NCI-H146 treated with DMSO at 0.1 percent for 48 hours (cell line): ENCODE measurements around the gene TOR1AIP2.
A peak's percentile ranks its signal among the peaks of the same experiment; 100 is the strongest.

ENCODE experiments used
- DNase-seq: peaks from one replicate; lab custom pipeline; 2025; ENCODE audit not compliant: unreplicated experiment; lab: John Stamatoyannopoulos, UW

The TOR1AIP2 gene

DNA sequence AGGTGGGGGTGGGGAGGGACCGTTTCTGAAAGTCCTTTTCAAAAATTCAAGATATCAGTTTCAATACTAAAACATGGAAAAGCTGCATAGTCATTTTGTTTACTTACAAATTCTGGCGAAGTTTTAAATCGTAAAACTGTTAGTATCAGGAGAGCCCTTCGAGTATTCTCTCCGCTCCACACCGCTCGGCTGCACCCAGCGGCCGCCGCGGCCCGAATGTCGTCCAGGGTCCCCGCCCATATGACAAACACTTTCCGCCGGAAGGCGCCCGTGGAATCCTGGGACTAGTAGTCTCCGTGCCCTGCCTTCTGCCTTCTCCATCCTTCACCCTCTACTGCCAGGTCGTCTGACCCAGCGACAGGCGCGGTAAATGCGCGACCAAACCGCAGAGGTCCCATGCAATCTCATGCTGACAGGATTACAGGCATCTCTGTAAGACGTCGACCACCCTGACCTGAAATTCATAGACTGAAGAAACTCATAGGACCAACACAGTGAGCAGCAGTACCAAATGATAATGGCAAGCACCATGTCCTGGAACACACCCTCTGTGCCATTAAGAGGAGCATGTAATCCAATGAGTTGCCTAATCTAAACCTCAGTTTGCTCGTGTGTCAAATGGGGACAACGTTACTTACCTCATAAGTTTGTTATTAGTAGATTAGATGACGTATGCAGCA lies at the start of gene TOR1AIP2:
TOR1AIP2 (minus strand) TSS at position 218 of the 680 bp plus-strand sequence. CDS start 25,138 bp downstream, outside the sequence.
- peak; percentile 80 for DNase-seq

- no peak for DNase-seq
These were observed 49.2 kb upstream of the TOR1AIP2 start for GRCh38 chr1:179926850-179927205.

DNA sequence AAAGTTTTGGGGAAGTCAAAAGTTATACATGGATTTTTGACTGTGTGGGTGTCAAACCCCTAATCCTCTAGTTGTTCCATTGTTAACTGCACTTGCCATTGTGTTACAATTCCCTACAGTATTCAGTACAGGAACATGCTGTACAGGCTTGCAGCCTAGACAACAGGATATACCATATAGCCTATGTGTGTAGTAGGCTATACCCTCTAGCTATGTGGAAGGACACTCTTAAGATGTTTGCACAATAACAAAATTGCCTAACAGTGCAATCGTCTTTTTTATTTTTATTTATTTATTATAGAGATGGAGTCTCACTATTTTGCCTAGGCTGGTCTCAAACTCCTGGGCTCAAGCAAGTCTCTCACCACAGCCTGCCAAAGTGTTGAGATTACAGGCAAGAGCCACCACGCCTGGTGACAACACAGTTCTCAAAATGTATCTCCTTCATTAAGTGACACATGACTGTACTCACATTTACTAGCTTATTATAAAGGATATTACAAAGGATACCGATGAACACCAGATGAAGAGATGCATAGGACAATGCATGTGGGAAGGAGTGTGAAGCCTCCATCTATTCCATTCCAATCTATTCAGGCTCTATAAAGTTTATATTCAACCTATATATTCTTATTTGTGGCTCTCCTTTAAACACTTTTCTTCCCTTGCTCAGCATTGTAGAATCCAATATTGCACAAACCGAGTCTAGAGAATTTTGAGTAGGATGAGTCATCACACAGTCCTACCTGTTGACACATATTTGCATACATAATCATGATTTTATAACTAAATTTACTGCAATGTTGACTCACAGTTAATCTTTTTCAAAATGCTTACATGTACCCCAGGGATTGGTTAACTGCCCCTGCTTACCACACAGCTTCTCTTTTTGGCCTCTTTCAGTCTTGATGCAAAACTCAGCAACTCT lies 48.6 kb upstream of the TOR1AIP2 start:
- no peak for DNase-seq

GRCh38 chr1:179925302-179925701 lies 47.7 kb upstream of the TOR1AIP2 start:
- DNase-seq, result no peak

DNA sequence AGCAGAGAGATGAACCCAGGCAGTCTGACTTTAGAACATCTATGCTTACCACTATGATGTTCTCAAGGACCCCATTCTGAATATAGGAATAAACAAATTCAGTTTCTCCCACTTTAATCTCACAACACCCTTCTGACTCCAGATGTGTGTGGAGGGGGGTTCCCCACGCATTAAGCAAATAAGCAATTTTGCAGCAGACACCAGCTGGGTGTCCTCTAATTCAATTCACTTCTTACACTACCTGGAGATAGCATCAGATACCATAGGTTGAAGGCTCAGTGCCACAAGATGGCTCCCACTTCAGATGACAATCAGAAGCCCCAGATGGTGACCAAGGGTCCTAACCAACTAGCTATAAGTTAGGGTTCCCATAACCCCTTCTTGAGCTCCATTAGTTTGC lies 46.7 kb upstream of the TOR1AIP2 start:
- DNase-seq, result no peak

DNA sequence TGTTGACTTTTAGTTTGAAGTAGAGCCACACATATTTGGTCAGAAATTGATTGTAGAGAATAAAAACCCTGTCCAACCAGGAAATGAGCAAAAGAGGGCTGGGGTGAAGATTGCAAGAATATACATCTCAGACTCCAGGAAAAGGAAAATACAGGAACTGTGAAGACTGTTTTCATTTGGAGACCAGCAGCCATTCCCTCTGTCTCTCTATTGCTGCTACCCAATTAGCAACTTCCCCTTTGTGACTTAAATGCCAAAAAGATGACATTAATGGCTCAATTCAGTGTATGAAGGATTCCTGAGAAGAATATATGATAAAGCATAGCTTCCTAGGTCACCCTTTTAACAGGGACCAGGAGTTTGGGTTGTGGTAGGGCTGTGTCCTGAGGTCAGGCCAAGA lies 45.4 kb upstream of the TOR1AIP2 start:
- no peak for DNase-seq

GRCh38 chr1:179921981-179922872 lies 44.6 kb upstream of the TOR1AIP2 start:
- DNase-seq, result no peak

GRCh38 chr1:179921472-179921871 lies 43.9 kb upstream of the TOR1AIP2 start:
- no peak for DNase-seq

- no peak for DNase-seq
These were observed 40.2 kb upstream of the TOR1AIP2 start for GRCh38 chr1:179917601-179918429.

GRCh38 chr1:179911812-179912211 lies 34.2 kb upstream of the TOR1AIP2 start:
- no peak for DNase-seq

GRCh38 chr1:179910934-179911333 lies 33.3 kb upstream of the TOR1AIP2 start:
- no peak for DNase-seq

DNA sequence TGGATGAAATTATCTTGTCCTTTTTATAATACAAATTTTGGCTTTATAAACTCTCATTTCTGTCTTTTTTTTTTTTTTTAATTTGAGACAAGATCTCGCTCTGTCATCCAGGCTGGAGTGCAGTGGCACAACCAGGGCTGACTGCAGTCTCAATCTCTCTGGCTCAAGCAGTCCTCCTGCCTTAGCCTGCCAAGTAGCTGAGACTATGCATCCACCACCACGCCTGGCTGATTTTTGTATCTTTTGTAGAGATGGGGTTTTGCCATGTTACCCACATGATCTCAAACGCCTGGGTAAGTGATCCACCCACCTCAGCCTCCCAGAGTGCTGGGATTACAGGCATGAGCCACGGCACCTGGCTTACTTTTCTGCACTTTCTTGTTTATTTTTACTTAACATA lies 12.0 kb upstream of the TOR1AIP2 start:
- no peak for DNase-seq

DNA sequence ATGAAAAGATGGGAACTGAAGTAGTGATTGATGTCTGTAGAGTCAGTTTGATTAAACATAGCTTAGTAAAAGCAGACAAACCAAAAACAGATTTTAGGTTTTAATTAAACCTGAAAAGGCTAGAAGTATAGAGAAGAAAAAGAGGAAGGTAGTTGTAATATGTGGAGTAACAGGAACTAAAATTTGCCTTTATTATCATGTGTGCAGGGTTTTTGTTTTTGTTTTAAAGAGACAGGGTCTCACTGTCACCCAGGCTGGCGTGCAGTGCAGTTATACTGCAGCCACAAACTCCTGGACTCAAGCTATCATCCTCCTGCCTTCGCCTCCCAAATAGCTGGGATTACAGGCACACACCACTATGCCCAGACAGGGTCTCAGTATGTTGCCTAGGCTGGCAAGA lies 10.5 kb upstream of the TOR1AIP2 start:
- DNase-seq, result no peak

GRCh38 chr1:179883745-179884138 lies 6.1 kb upstream of the TOR1AIP2 start:
- no peak for DNase-seq

DNA sequence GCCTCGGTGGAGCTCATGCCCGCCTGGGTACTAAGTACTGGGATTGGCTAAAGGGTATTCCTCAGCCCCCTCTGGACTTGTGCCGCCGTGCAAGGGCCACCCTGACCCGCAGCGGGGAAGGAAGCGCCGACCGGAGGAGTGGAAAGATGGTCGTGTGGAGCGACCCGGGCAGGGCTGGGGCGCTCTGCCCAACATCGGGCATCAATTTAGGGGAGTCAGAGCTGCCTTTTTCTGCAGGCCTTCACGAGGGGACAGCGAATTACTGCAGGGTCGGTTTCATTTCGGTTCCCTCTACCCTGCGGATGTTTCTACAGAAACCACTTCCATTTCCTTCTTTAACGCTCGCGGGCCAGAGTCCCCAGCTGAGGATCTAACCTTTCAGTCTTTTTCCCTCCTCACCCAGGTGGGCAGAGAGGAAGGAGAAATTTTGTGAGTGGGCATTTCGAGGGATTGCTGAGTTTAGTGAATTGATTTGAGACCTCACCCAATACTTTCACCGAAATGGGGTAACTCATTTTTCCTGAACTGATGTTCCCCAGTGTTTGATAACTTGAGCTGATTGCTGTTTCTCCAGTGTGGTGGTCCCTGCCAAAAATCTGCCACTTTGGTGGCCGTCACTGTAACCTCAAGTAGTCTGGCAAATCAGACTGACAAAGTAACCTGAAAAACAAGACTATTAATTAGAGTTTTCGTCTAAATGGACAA lies 5.6 kb upstream of the TOR1AIP2 start:
- DNase-seq, result no peak

DNA sequence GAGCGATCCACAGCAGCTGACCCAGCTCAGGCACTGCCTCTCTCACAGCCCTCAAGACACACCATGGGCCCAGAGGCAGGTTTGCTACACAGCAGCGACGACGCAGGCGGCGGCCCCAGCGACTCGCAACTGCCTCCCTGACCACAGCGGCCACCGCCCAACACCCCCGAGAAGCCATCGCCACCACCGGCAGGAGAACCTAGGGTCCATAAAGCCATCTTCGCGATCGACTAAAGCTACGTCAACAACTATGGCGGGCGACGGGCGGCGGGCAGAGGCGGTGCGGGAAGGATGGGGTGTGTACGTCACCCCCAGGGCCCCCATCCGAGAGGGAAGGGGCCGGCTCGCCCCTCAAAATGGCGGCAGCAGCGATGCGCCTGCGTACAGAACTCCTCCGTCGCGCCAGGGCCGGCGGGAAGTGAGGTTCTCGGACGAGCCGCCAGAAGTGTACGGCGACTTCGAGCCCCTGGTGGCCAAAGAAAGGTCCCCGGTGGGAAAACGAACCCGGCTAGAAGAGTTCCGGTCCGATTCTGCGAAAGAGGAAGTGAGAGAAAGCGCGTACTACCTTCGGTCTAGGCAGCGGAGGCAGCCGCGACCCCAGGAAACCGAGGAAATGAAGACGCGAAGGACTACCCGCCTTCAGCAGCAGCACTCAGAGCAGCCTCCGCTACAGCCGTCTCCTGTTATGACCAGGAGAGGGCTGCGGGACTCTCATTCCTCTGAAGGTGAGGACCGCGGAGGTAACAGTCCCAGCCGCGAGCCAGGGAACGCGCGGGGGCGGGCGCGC lies 4.8 kb upstream of the TOR1AIP2 start, which contains the start of gene TOR1AIP1:
TOR1AIP1 (plus strand) TSS at position 33 of the 787 bp plus-strand sequence; CDS start at position 251, 218 bp downstream.
- DNase-seq, result peak; percentile 91

DNA sequence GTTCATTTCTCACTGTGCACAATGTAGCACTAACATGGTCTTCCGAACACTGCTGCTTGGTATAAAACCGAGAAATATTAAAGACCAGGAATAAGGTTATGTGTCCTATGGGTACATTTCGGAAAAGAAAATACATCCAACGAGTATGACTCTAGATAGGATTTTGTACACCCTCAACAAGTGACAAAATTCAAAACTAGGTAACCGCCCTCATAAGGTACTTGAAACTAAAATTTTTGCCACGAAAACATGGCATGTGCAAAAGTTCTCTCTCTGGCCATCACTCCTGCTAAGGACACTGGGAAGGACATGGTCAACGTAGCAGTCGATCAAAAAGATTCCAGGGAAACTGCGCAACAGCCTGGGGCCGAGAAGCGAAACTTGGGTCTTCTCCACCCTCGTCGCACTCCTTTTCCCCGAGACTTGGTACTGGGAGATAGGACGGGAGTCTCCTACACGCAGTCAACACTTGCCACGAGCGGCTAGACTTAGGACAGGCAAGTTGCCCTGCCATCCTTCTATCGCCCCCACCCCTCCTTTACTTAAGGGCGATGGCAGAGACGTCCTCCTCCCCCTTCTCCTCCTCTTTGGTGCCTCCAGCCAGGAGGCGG lies 4.1 kb upstream of the TOR1AIP2 start:
- DNase-seq, result peak; percentile 86

DNA sequence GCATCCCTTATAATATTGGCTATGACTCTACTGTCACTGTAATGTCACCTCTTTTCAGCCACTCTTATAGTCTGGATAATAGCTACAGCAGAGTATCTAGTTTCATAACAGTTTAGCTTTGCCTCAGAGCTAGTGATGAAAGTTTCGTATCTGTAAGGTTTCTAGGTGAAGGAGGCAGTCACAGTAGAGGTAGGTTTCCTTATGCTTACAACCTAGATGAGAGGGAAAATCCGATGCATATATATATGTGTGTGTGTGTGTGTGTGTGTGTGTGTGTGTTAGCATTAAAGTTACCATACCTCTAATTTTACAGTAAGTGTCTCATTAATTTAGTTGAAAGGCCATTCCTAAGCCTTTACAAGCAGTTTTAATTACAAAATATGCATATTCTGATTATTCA lies 2.2 kb upstream of the TOR1AIP2 start:
- DNase-seq, result no peak
